Measurements from ENCODE around the gene C2orf80. TPM values are rescaled to one million over a fixed set of nuclear protein-coding genes. Genes with fewer than 3 reads are reported as not detected.
A peak's percentile ranks its signal among the peaks of the same experiment; 100 is the strongest.

The C2orf80 gene
- total and polyA plus RNA-seq, 2 experiments from 2014 or later, result not detected

- 67% methylated on average over 5 of the region's 5 CpGs for WGBS (ENCODE audit: low lambda C conversion rate, missing lambda C conversion rate)
- H3K4me3 ChIP-seq, result no peak overlapping the region
- H4K20me1 ChIP-seq (ENCODE audit: insufficient read depth, poor library complexity, severe bottlenecking), result no peaks in the 10 kb centered on the region
Observed at GRCh38 chr2:208204166-208204565, 14.3 kb upstream of the C2orf80 start.

GRCh38 chr2:208195531-208195930, 5.7 kb upstream of the C2orf80 start:
- TF ChIP-seq EZH2 (IDR thresholded peaks at IDR 0.05; ENCODE audit: borderline replicate concordance) (no peak), EZH2phosphoT487 (IDR thresholded peaks at IDR 0.05; ENCODE audit: low read depth, severe bottlenecking, unreplicated experiment) (no peak), CTCF (IDR thresholded peaks at IDR 0.05; ENCODE audit: poor library complexity) (no peak)
- Histone ChIP-seq H4K20me1 (ENCODE audit: insufficient read depth, poor library complexity, severe bottlenecking) (no peaks in the 10 kb centered on the region), H2AFZ (no peak overlapping the region), H3K79me2 (no peaks in the 10 kb centered on the region), H3K27ac (no peak overlapping the region), H3K9me3 (ENCODE audit: low read depth) (no peaks in the 10 kb centered on the region), H3K4me2 (no peak overlapping the region), H3K27me3 (no peaks in the 10 kb centered on the region), H3K9me2 (replicated peaks; ENCODE audit: insufficient read depth) (no peaks in the 10 kb centered on the region), H3K36me3 (replicated peaks; ENCODE audit: insufficient read depth, low read depth) (no peaks in the 10 kb centered on the region), H3K4me1 (ENCODE audit: insufficient read depth) (no peaks in the 10 kb centered on the region), H3K4me3 (no peak overlapping the region)
- DNase-seq (ENCODE audit: low spot score), result no peak
- 84% methylated on average over 3 of the region's 3 CpGs for WGBS (ENCODE audit: low lambda C conversion rate, missing lambda C conversion rate)

More at GRCh38 chr2:208204166-208204565, 14.3 kb upstream of the C2orf80 start:
- Histone ChIP-seq H3K9me2 (replicated peaks; ENCODE audit: insufficient read depth) (no peaks in the 10 kb centered on the region), H3K4me2 (no peak overlapping the region), H3K4me1 (ENCODE audit: insufficient read depth) (no peaks in the 10 kb centered on the region), H2AFZ (peak overlapping the region; percentile 40), H3K36me3 (replicated peaks; ENCODE audit: insufficient read depth, low read depth) (no peaks in the 10 kb centered on the region), H3K9me3 (ENCODE audit: low read depth) (no peaks in the 10 kb centered on the region), H3K79me2 (no peaks in the 10 kb centered on the region), H3K27ac (no peak overlapping the region), H3K27me3 (no peaks in the 10 kb centered on the region)
- no peak for DNase-seq (ENCODE audit: low spot score)
- TF ChIP-seq EZH2phosphoT487 (IDR thresholded peaks at IDR 0.05; ENCODE audit: low read depth, severe bottlenecking, unreplicated experiment) (no peak), EZH2 (IDR thresholded peaks at IDR 0.05; ENCODE audit: borderline replicate concordance) (no peak), CTCF (IDR thresholded peaks at IDR 0.05; ENCODE audit: poor library complexity) (no peak)

- TF ChIP-seq CTCF (IDR thresholded peaks at IDR 0.05; ENCODE audit: poor library complexity), result no peak
- no peak for TF ChIP-seq EZH2phosphoT487 (IDR thresholded peaks at IDR 0.05; ENCODE audit: low read depth, severe bottlenecking, unreplicated experiment)
- no peak for TF ChIP-seq EZH2 (IDR thresholded peaks at IDR 0.05; ENCODE audit: borderline replicate concordance)
- Histone ChIP-seq H3K4me1 (ENCODE audit: insufficient read depth) (no peaks in the 10 kb centered on the region), H3K9me2 (replicated peaks; ENCODE audit: insufficient read depth) (no peaks in the 10 kb centered on the region), H3K27me3 (no peaks in the 10 kb centered on the region), H3K4me2 (no peak overlapping the region), H3K27ac (no peak overlapping the region), H4K20me1 (ENCODE audit: insufficient read depth, poor library complexity, severe bottlenecking) (no peaks in the 10 kb centered on the region), H3K4me3 (no peak overlapping the region), H3K9me3 (ENCODE audit: low read depth) (no peaks in the 10 kb centered on the region), H3K79me2 (no peaks in the 10 kb centered on the region), H3K36me3 (replicated peaks; ENCODE audit: insufficient read depth, low read depth) (no peaks in the 10 kb centered on the region), H2AFZ (no peak overlapping the region)
- WGBS (ENCODE audit: low lambda C conversion rate, missing lambda C conversion rate), result 93% methylated on average over 8 of the region's 8 CpGs
- DNase-seq (ENCODE audit: low spot score), result no peak
Observed at GRCh38 chr2:208192611-208193236, 2.9 kb upstream of the C2orf80 start.
